Naive thymus-derived CD4-positive, alpha-beta T cell (primary cell): ENCODE measurements around the gene PTPRT. TPM values are rescaled to one million over a fixed set of nuclear protein-coding genes. Genes with fewer than 3 reads are reported as not detected.
A peak's percentile ranks its signal among the peaks of the same experiment; 100 is the strongest.

Experiments used
- ATAC-seq: fragments of 150-1000 bp; cut with Tn5 transposase; 2 replicates; pipeline ENCODE4 v1.10.0; 2021; ENCODE audit warnings: mild to moderate bottlenecking, moderate library complexity
- CTCF ChIA-PET: fragments of 350-600 bp; sonication (Branson Sonifier 250); formaldehyde crosslinking; loops from one replicate; lab custom pipeline; 2021; ENCODE audit warnings: antibody characterized with exemption; lab: Charles Lee
- POLR2A ChIA-PET: fragments of 350-600 bp; sonication (Branson Sonifier 250); formaldehyde crosslinking; loops from one replicate; lab custom pipeline; 2021; ENCODE audit warnings: antibody characterized with exemption, inconsistent platforms; lab: Charles Lee
- DNase-seq, 9 donors: peaks; one replicate each; pipeline versions ENCODE4 v3.0.0 to v3.0.0-alpha.2; 2020 to 2022; ENCODE audit warnings: mixed read lengths in 1 of 9
- H3K27ac ChIP-seq: one replicate; pipeline ENCODE4 v1.7.0; 2013; ENCODE audit warnings: mild to moderate bottlenecking, low read depth, low read length, moderate library complexity
- H3K27me3 ChIP-seq, 2 donors: one replicate each; pipeline ENCODE4 v1.7.0; 2013; ENCODE audit warnings: low read length in 2 of 2, mild to moderate bottlenecking in 2 of 2, moderate library complexity in 2 of 2; ENCODE audit not compliant: control insufficient read depth in 2 of 2, insufficient read depth in 2 of 2
- H3K36me3 ChIP-seq, 3 experiments: 1 replicate in 2 of 3; 2 replicates in 1 of 3; pipeline ENCODE4 v1.7.0; 2013; ENCODE audit warnings: low read length in 3 of 3, mild to moderate bottlenecking in 3 of 3, moderate library complexity in 1 of 3; ENCODE audit not compliant: insufficient read depth in 3 of 3, control insufficient read depth in 2 of 3
- H3K4me1 ChIP-seq, 2 donors: one replicate each; pipeline ENCODE4 v1.7.0; 2013; ENCODE audit warnings: low read length in 2 of 2, mild to moderate bottlenecking in 2 of 2, moderate library complexity in 1 of 2; ENCODE audit not compliant: control insufficient read depth in 2 of 2, insufficient read depth in 2 of 2
- H3K4me3 ChIP-seq: 2 replicates; pipeline ENCODE4 v1.7.0; 2013; ENCODE audit warnings: mild to moderate bottlenecking, low read length
- H3K9me3 ChIP-seq, 3 experiments: 1 replicate in 2 of 3; 2 replicates in 1 of 3; pipeline ENCODE4 v1.7.0; 2013; ENCODE audit warnings: low read length in 3 of 3; ENCODE audit not compliant: control insufficient read depth in 2 of 3
- H3K27ac Mint-ChIP-seq, 9 donors: one replicate each; pipeline ENCODE4 v1.8.0; 2020 to 2022; ENCODE audit warnings: mixed read lengths in 9 of 9, mild to moderate bottlenecking in 8 of 9, moderate library complexity in 5 of 9, inconsistent platforms in 2 of 9
- H3K27me3 Mint-ChIP-seq, 5 donors: one replicate each; pipeline ENCODE4 v1.8.0; 2021 to 2022; ENCODE audit warnings: mixed read lengths in 5 of 5, mild to moderate bottlenecking in 1 of 5
- H3K36me3 Mint-ChIP-seq, 5 donors: one replicate each; pipeline ENCODE4 v1.8.0; 2020 to 2022; ENCODE audit warnings: mixed read lengths in 5 of 5, mild to moderate bottlenecking in 3 of 5, inconsistent platforms in 1 of 5
- H3K4me1 Mint-ChIP-seq, 7 donors: one replicate each; pipeline ENCODE4 v1.8.0; 2020 to 2022; ENCODE audit warnings: mixed read lengths in 7 of 7, mild to moderate bottlenecking in 3 of 7, inconsistent platforms in 1 of 7
- H3K4me3 Mint-ChIP-seq, 10 donors: one replicate each; pipeline ENCODE4 v1.8.0; 2020 to 2022; ENCODE audit warnings: mild to moderate bottlenecking in 10 of 10, mixed read lengths in 10 of 10, moderate library complexity in 6 of 10, inconsistent platforms in 2 of 10
- H3K9me3 Mint-ChIP-seq, 11 donors: one replicate each; pipeline ENCODE4 v1.8.0; 2020 to 2022; ENCODE audit warnings: mixed read lengths in 11 of 11, mild to moderate bottlenecking in 4 of 11, inconsistent platforms in 1 of 11, moderate library complexity in 1 of 11
- intact Hi-C, 2 donors: fragments of 100-400 bp; cut with micrococcal nuclease; formaldehyde crosslinking; loops; one replicate each; pipeline ENCODE4 v1.15.1; 2023
- polyA plus RNA-seq, 2 donors: library from polyadenylated mRNA; unstranded; fragments of 300-500 nt; fragmentation: Illumina TruSeq; gene quantifications; one replicate each; pipeline ENCODE4 v1.2.3, GENCODE V29; 2021
- total RNA-seq, 6 experiments: library from RNA in 5 of 6; stranded (reverse) in 5 of 6; gene quantifications; 1 replicate in 5 of 6; 2 replicates in 1 of 6; pipeline ENCODE4 v1.2.3 and lab custom pipeline; 2021 to 2026

Gene PTPRT
- total and polyA plus RNA-seq, 7 experiments from 2014 or later = not detected

- peaks cover 0 to 1% (median 0%) of the 10 kb centered on the region in 7 donors for H3K4me1 Mint-ChIP-seq
- H3K27ac ChIP-seq = no peak overlapping the region
- no peak for ATAC-seq
- no peaks in the 10 kb centered on the region for H3K36me3 Mint-ChIP-seq
- peaks cover 0 to 12% (median 6%) of the 10 kb centered on the region in 5 donors for H3K27me3 Mint-ChIP-seq
- ChIA-PET POLR2A (no interaction called here), CTCF (no interaction called here)
- H3K9me3 Mint-ChIP-seq = peaks cover 0 to 17% (median 6%) of the 10 kb centered on the region in 11 donors
- intact Hi-C loops = no loop called here
- no peak overlapping the region for H3K4me3 ChIP-seq
- H3K27me3 ChIP-seq = no peaks in the 10 kb centered on the region
- no peaks in the 10 kb centered on the region for H3K9me3 ChIP-seq
- no peak for DNase-seq
- no peaks in the 10 kb centered on the region for H3K36me3 ChIP-seq
- H3K4me1 ChIP-seq = no peaks in the 10 kb centered on the region
- H3K27ac Mint-ChIP-seq = no peak overlapping the region
- H3K4me3 Mint-ChIP-seq = no peak overlapping the region
These were observed 693.1 kb downstream of the PTPRT start for GRCh38 chr20:42496595-42496994.

- no peak overlapping the region for H3K4me3 Mint-ChIP-seq
- Histone ChIP-seq H3K27ac (no peak overlapping the region), H3K9me3 (no peaks in the 10 kb centered on the region), H3K4me1 (no peaks in the 10 kb centered on the region), H3K4me3 (no peak overlapping the region), H3K36me3 (no peaks in the 10 kb centered on the region), H3K27me3 (no peaks in the 10 kb centered on the region)
- POLR2A ChIA-PET = no interaction called here
- intact Hi-C loops = no loop called here
- peaks cover 0 to 12% (median 6%) of the 10 kb centered on the region in 5 donors for H3K27me3 Mint-ChIP-seq
- ATAC-seq (no peak), DNase-seq (no peak)
- peaks cover 0 to 13% (median 4%) of the 10 kb centered on the region in 11 donors for H3K9me3 Mint-ChIP-seq
- H3K4me1 Mint-ChIP-seq = peaks cover 0 to 1% (median 0%) of the 10 kb centered on the region in 7 donors
- CTCF ChIA-PET = no interaction called here
- no peak overlapping the region for H3K27ac Mint-ChIP-seq
- no peaks in the 10 kb centered on the region for H3K36me3 Mint-ChIP-seq
These were observed 695.4 kb downstream of the PTPRT start for GRCh38 chr20:42494290-42494689.

GRCh38 chr20:42493001-42493400 is 696.7 kb downstream of the PTPRT start:
- no peak for ATAC-seq
- POLR2A ChIA-PET = no interaction called here
- no peak overlapping the region for H3K4me3 Mint-ChIP-seq

GRCh38 chr20:42492290-42492689 is 697.4 kb downstream of the PTPRT start:
- Mint-ChIP-seq H3K9me3 (peaks cover 0 to 11% (median 2%) of the 10 kb centered on the region in 11 donors), H3K27ac (no peak overlapping the region), H3K27me3 (peaks cover 0 to 14% (median 6%) of the 10 kb centered on the region in 5 donors), H3K4me3 (no peak overlapping the region), H3K4me1 (peaks cover 0 to 1% (median 0%) of the 10 kb centered on the region in 7 donors), H3K36me3 (no peaks in the 10 kb centered on the region)
- Histone ChIP-seq H3K36me3 (no peaks in the 10 kb centered on the region), H3K27me3 (no peaks in the 10 kb centered on the region), H3K4me1 (no peaks in the 10 kb centered on the region), H3K27ac (no peak overlapping the region), H3K9me3 (no peaks in the 10 kb centered on the region), H3K4me3 (no peak overlapping the region)
- ATAC-seq (peak; percentile 42), DNase-seq (no peak)
- intact Hi-C loops = no loop called here
- CTCF ChIA-PET = no interaction called here
- POLR2A ChIA-PET = no interaction called here

More at GRCh38 chr20:42493001-42493400, 696.7 kb downstream of the PTPRT start:
- H3K36me3 Mint-ChIP-seq = no peaks in the 10 kb centered on the region
- no peaks in the 10 kb centered on the region for H3K4me1 ChIP-seq
- peaks cover 0 to 11% (median 3%) of the 10 kb centered on the region in 11 donors for H3K9me3 Mint-ChIP-seq
- H3K9me3 ChIP-seq = no peaks in the 10 kb centered on the region
- H3K27ac Mint-ChIP-seq = no peak overlapping the region
- no peak overlapping the region for H3K4me3 ChIP-seq
- H3K36me3 ChIP-seq = no peaks in the 10 kb centered on the region
- DNase-seq = no peak
- CTCF ChIA-PET = no interaction called here
- H3K4me1 Mint-ChIP-seq = peaks cover 0 to 1% (median 0%) of the 10 kb centered on the region in 7 donors
- no peak overlapping the region for H3K27ac ChIP-seq
- H3K27me3 ChIP-seq = no peaks in the 10 kb centered on the region
- intact Hi-C loops = no loop called here
- H3K27me3 Mint-ChIP-seq = peaks cover 0 to 11% (median 6%) of the 10 kb centered on the region in 5 donors

GRCh38 chr20:42485556-42485955 is 704.1 kb downstream of the PTPRT start:
- Mint-ChIP-seq H3K27me3 (peaks cover 0 to 9% (median 0%) of the 10 kb centered on the region in 5 donors), H3K36me3 (peaks cover 0 to 8% (median 0%) of the 10 kb centered on the region in 5 donors), H3K27ac (no peak overlapping the region), H3K4me1 (peaks cover 0 to 5% (median 0%) of the 10 kb centered on the region in 7 donors), H3K4me3 (no peak overlapping the region), H3K9me3 (peaks cover 0 to 7% (median 2%) of the 10 kb centered on the region in 11 donors)
- H3K36me3 ChIP-seq = no peaks in the 10 kb centered on the region
- DNase-seq (no peak), ATAC-seq (no peak)
- no peaks in the 10 kb centered on the region for H3K9me3 ChIP-seq
- no peaks in the 10 kb centered on the region for H3K27me3 ChIP-seq
- no peak overlapping the region for H3K27ac ChIP-seq
- intact Hi-C loops = no loop called here
- POLR2A ChIA-PET = no interaction called here
- no peaks in the 10 kb centered on the region for H3K4me1 ChIP-seq
- CTCF ChIA-PET = no interaction called here
- H3K4me3 ChIP-seq = no peak overlapping the region

GRCh38 chr20:42484790-42485375 is 704.8 kb downstream of the PTPRT start:
- CTCF ChIA-PET = no interaction called here
- H3K27ac ChIP-seq = no peak overlapping the region

GRCh38 chr20:42484335-42484734 is 705.4 kb downstream of the PTPRT start:
- intact Hi-C loops = no loop called here
- Mint-ChIP-seq H3K27ac (no peak overlapping the region), H3K4me1 (peaks cover 0 to 5% (median 0%) of the 10 kb centered on the region in 7 donors), H3K36me3 (peaks cover 0 to 8% (median 0%) of the 10 kb centered on the region in 5 donors), H3K27me3 (peaks cover 0 to 9% (median 0%) of the 10 kb centered on the region in 5 donors), H3K4me3 (no peak overlapping the region), H3K9me3 (peaks cover 0 to 7% (median 2%) of the 10 kb centered on the region in 11 donors)
- no peak for ATAC-seq
- Histone ChIP-seq H3K4me3 (no peak overlapping the region), H3K4me1 (no peaks in the 10 kb centered on the region), H3K36me3 (no peaks in the 10 kb centered on the region), H3K27me3 (no peaks in the 10 kb centered on the region), H3K9me3 (no peaks in the 10 kb centered on the region), H3K27ac (no peak overlapping the region)
- no peak for DNase-seq
- POLR2A ChIA-PET = no interaction called here
- CTCF ChIA-PET = no interaction called here

More at GRCh38 chr20:42484790-42485375, 704.8 kb downstream of the PTPRT start:
- H3K9me3 ChIP-seq = no peaks in the 10 kb centered on the region
- Mint-ChIP-seq H3K4me1 (peaks cover 0 to 5% (median 0%) of the 10 kb centered on the region in 7 donors), H3K27me3 (peaks cover 0 to 9% (median 0%) of the 10 kb centered on the region in 5 donors), H3K27ac (no peak overlapping the region), H3K9me3 (peaks cover 0 to 7% (median 2%) of the 10 kb centered on the region in 11 donors), H3K4me3 (no peak overlapping the region), H3K36me3 (peaks cover 0 to 8% (median 0%) of the 10 kb centered on the region in 5 donors)
- no peak overlapping the region for H3K4me3 ChIP-seq
- H3K36me3 ChIP-seq = no peaks in the 10 kb centered on the region
- POLR2A ChIA-PET = no interaction called here
- no peak for ATAC-seq
- H3K4me1 ChIP-seq = no peaks in the 10 kb centered on the region
- H3K27me3 ChIP-seq = no peaks in the 10 kb centered on the region
- no peak for DNase-seq
- intact Hi-C loops = no loop called here
